Thoracic aorta (tissue), 2 donors: Measurements from ENCODE around the gene ADPGK. TPM values are rescaled to one million over a fixed set of nuclear protein-coding genes. Genes with fewer than 3 reads are reported as not detected.
"Not testable (repeated sequence)": the region's sequence is repeated elsewhere in the genome, so short reads cannot be mapped to it uniquely, and the experiment has no call there.

Experiments used
- ATAC-seq: fragments of 150-250 bp; one replicate; pipeline ENCODE4 v1.8.0; 2017; ENCODE audit warnings: low read depth; ENCODE audit not compliant: insufficient number of reproducible peaks, low FRiP score
- DNase-seq: peaks from one replicate; pipeline ENCODE4 v3.0.0-alpha.2; 2020; ENCODE audit warnings: low spot score
- H3K27ac ChIP-seq, 2 donors: fragments of 200-600 bp; sonication (generic); 1 replicate in 1 of 2; 2 replicates in 1 of 2; pipeline ENCODE4 v1.5.1; 2016; ENCODE audit warnings: mild to moderate bottlenecking in 2 of 2, moderate library complexity in 2 of 2
- H3K27me3 ChIP-seq: fragments of 200-600 bp; sonication (generic); replicated peaks from 2 replicates; pipeline ENCODE4 v1.6.0; 2016; ENCODE audit warnings: mild to moderate bottlenecking; ENCODE audit not compliant: insufficient read depth
- H3K36me3 ChIP-seq: fragments of 200-600 bp; sonication (generic); one replicate; pipeline ENCODE4 v1.5.1; 2016
- H3K4me1 ChIP-seq, 2 donors: fragments of 200-600 bp; sonication (generic); 1 replicate in 1 of 2; 2 replicates in 1 of 2; pipeline versions ENCODE4 v1.5.1 to v1.6.0; 2016; ENCODE audit warnings: low read depth in 2 of 2, mild to moderate bottlenecking in 1 of 2; ENCODE audit not compliant: control insufficient read depth in 1 of 2
- H3K4me3 ChIP-seq: fragments of 200-600 bp; sonication (generic); 2 replicates; pipeline ENCODE4 v1.5.1; 2016; ENCODE audit warnings: mild to moderate bottlenecking
- H3K9me3 ChIP-seq: fragments of 200-600 bp; sonication (generic); 2 replicates; pipeline ENCODE4 v1.5.1; 2016
- total RNA-seq, 2 donors: library from RNA; depleted of rRNA; stranded (reverse); fragments of >200 nt; gene quantifications; one replicate each; pipeline versions ENCODE4 v1.1.0 to v1.2.3, GENCODE V29; 2016
- TF ChIP-seq, protein P1 (sequence below): fragments of 200-600 bp; sonication (generic); IDR thresholded peaks from one replicate; pipeline ENCODE4 v1.5.1; 2019; ENCODE audit warnings: antibody characterized with exemption

ADPGK gene
- total RNA-seq, 2 donors from 2014 or later: 47.8 to 81.2 TPM

- Histone ChIP-seq H3K4me3 (no peak overlapping the region), H3K36me3 (no peaks in the 10 kb centered on the region), H3K9me3 (no peaks in the 10 kb centered on the region), H3K4me1 (peaks cover 0 to 9% of the 10 kb centered on the region in 2 donors), H3K27me3 (no peaks in the 10 kb centered on the region), H3K27ac (no peak overlapping the region)
- ATAC-seq: no peak
- TF ChIP-seq, protein P1, sequence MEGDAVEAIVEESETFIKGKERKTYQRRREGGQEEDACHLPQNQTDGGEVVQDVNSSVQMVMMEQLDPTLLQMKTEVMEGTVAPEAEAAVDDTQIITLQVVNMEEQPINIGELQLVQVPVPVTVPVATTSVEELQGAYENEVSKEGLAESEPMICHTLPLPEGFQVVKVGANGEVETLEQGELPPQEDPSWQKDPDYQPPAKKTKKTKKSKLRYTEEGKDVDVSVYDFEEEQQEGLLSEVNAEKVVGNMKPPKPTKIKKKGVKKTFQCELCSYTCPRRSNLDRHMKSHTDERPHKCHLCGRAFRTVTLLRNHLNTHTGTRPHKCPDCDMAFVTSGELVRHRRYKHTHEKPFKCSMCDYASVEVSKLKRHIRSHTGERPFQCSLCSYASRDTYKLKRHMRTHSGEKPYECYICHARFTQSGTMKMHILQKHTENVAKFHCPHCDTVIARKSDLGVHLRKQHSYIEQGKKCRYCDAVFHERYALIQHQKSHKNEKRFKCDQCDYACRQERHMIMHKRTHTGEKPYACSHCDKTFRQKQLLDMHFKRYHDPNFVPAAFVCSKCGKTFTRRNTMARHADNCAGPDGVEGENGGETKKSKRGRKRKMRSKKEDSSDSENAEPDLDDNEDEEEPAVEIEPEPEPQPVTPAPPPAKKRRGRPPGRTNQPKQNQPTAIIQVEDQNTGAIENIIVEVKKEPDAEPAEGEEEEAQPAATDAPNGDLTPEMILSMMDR: no peak
- no peak for DNase-seq
Observed at GRCh38 chr15:72824112-72824511, 40.6 kb upstream of the ADPGK start.

- no peak for DNase-seq
- Histone ChIP-seq H3K27ac (no peak overlapping the region), H3K27me3 (no peaks in the 10 kb centered on the region), H3K36me3 (no peaks in the 10 kb centered on the region), H3K4me3 (no peak overlapping the region), H3K9me3 (no peaks in the 10 kb centered on the region), H3K4me1 (no peaks in the 10 kb centered on the region)
- TF ChIP-seq, protein P1: no peak
- ATAC-seq: no peak
Observed at GRCh38 chr15:72820278-72820677, 36.7 kb upstream of the ADPGK start.

- Histone ChIP-seq H3K9me3 (no peaks in the 10 kb centered on the region), H3K27me3 (no peaks in the 10 kb centered on the region), H3K27ac (no peak overlapping the region), H3K4me1 (no peaks in the 10 kb centered on the region), H3K4me3 (no peak overlapping the region), H3K36me3 (no peaks in the 10 kb centered on the region)
- ATAC-seq: no peak
- TF ChIP-seq, protein P1: no peak
- no peak for DNase-seq
Observed at GRCh38 chr15:72818632-72819031, 35.1 kb upstream of the ADPGK start.

DNA sequence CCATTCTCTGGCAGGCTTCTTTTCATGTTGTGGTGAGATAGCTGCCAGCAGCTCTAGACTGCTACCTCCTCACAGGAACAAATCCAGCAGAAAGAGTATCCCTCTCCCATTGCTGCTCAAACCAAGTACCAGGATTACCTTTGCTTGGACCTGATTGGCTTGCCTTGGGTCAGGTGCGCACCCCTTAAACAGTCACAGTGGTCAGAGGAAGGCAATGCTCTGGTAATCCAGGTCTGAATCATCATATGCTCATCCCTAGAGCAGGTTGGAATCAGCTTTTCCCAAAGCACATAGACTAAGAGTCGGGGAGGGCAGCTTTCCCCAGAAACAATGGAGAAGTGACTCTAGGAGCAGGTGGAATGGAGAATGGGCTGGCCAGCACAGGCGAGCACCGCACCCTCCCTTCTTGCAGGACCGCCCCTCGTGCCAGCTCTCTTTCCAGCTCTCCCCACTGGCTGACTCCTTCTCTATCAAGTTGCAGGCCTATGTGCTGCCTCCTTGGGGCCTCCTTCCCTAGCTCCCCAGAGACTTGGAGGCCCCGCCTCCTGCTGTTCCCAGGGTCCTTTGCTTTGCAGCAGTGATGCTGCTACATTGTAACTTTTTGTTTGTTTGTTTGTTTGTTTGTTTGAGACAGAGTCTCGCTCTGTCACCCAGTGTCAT is 29.9 kb upstream of the ADPGK start:
- H3K9me3 ChIP-seq: no peaks in the 10 kb centered on the region
- H3K27ac ChIP-seq: no peak overlapping the region
- H3K36me3 ChIP-seq: no peaks in the 10 kb centered on the region
- H3K27me3 ChIP-seq: no peaks in the 10 kb centered on the region
- DNase-seq (no peak), ATAC-seq (no peak)
- H3K4me3 ChIP-seq: no peak overlapping the region
- TF ChIP-seq, protein P1: no peak
- H3K4me1 ChIP-seq: no peaks in the 10 kb centered on the region

DNA sequence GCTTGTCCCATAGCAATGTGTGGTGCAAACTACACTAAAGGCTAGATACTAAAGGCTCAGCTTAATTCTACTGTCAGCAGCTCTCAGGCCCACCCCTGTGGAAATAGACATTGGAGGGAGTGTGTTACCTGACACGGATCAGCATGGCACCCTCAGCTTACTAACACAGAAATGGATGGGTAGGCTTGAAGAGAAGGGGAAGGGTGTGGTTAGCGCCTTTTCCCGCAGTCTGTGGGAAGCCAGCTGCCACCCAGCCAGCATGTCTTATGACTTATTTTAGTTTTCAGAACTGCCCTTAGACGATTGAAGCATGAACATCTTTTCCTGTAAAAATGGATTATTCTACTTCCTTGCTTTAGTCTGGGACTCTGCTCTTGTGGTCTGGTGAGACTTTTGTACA is 25.8 kb upstream of the ADPGK start:
- no peaks in the 10 kb centered on the region for H3K36me3 ChIP-seq
- H3K27ac ChIP-seq: no peak overlapping the region
- H3K27me3 ChIP-seq: no peaks in the 10 kb centered on the region
- DNase-seq (no peak), ATAC-seq (no peak)
- TF ChIP-seq, protein P1: no peak
- H3K9me3 ChIP-seq: no peaks in the 10 kb centered on the region
- no peak overlapping the region for H3K4me3 ChIP-seq
- H3K4me1 ChIP-seq: no peaks in the 10 kb centered on the region

- not testable (repeated sequence) for H3K4me3 ChIP-seq, ATAC-seq, H3K27me3 ChIP-seq, H3K36me3 ChIP-seq, DNase-seq, H3K4me1 ChIP-seq, H3K9me3 ChIP-seq, H3K27ac ChIP-seq
Observed at GRCh38 chr15:72807346-72807745, 23.8 kb upstream of the ADPGK start.
